GM23248 (cell line): Measurements from ENCODE around the gene HRH3.

ENCODE experiments used
- EZH2 ChIP-seq: fragments of 200-600 bp; sonication (generic); IDR thresholded peaks from 2 replicates; pipeline ENCODE4 v1.6.1; 2018; ENCODE audit warnings: antibody characterized with exemption, mild to moderate bottlenecking; ENCODE audit not compliant: insufficient read depth, poor library complexity, severe bottlenecking
- EZH2phosphoT487 ChIP-seq: fragments of 200-600 bp; sonication (generic); IDR thresholded peaks from 2 replicates; pipeline ENCODE4 v1.6.1; 2018; ENCODE audit warnings: antibody characterized with exemption, moderate library complexity, mild to moderate bottlenecking, low read depth; ENCODE audit not compliant: insufficient read depth

DNA sequence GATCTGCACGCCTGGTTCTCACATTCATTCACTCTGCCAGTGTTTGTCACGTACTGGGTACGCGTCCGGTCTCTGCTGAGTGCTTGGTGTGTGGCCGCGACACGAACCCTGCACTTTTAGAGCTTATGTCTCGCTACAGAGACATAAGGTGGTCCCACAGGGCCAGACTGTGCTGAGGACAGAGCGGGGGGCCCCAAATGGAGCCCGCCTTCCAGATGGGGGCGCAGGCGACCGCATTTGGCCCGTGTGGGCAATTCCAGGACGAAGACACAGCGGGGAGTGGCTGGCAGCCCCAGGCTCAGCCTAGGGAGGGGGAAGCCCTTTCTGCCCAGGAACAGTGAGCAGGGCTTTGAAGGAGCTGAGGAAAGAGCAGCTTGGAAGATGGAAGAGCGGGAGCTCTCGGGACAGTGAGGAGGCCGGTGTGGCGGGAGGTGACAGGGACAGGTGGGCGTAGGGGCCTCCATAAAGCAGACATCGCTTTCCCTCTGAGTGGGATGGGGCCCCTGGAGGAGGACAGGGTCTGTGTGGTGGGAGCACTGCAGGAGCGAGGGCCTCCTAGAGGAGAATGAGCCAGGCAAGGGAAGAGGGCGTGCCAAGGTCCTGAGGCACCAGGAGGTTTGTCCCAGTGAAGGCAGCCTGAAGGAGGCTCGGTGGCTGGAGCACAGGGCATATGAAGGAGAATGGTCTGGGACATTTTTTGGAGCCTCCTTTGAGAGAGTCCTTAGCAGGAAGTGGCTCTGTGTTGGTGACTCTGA, 45.0 kb downstream of the HRH3 start:
- TF ChIP-seq EZH2 (no peak), EZH2phosphoT487 (no peak)
